Measurements from ENCODE around the gene RPUSD4.

DNA sequence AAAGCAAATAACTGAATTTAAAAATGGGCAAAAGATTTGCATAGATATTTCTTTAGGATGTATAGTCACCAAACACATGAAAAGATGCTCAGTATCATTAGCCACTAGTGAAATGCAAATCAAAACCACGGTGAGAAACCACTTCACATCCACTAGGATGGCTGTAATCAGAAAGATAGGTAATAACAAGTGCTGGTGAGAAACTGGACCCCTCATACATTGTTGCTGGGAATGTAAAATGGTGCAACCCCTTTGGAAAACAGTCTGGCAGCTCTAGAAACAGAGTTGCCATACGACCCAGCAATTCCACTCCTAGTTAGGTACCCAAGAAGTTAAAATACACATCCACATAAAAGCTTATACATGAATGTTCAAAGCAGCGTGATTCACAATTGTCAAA is 16.3 kb downstream of the RPUSD4 start:
- no peak for TF ChIP-seq POLR2AphosphoS5 (IDR thresholded peaks at IDR 0.05; ENCODE audit: control insufficient read depth, insufficient read depth, low read depth, low read length)
- no peak for TF ChIP-seq RB1 (IDR thresholded peaks at IDR 0.05; ENCODE audit: low read depth)
- no peak for TF ChIP-seq ZFP36 (IDR thresholded peaks at IDR 0.05; ENCODE audit: low read depth, low read length, partially characterized antibody)
- TF ChIP-seq, protein P1, sequence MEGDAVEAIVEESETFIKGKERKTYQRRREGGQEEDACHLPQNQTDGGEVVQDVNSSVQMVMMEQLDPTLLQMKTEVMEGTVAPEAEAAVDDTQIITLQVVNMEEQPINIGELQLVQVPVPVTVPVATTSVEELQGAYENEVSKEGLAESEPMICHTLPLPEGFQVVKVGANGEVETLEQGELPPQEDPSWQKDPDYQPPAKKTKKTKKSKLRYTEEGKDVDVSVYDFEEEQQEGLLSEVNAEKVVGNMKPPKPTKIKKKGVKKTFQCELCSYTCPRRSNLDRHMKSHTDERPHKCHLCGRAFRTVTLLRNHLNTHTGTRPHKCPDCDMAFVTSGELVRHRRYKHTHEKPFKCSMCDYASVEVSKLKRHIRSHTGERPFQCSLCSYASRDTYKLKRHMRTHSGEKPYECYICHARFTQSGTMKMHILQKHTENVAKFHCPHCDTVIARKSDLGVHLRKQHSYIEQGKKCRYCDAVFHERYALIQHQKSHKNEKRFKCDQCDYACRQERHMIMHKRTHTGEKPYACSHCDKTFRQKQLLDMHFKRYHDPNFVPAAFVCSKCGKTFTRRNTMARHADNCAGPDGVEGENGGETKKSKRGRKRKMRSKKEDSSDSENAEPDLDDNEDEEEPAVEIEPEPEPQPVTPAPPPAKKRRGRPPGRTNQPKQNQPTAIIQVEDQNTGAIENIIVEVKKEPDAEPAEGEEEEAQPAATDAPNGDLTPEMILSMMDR (IDR thresholded peaks at IDR 0.05 in 2 of 3, conservative IDR thresholded peaks at IDR 0.05 in 1 of 3; ENCODE audit: insufficient read depth in 2 of 3, low read depth in 1 of 3, low read length in 3 of 3) = no peak
- no peak for TF ChIP-seq ZBTB7A (IDR thresholded peaks at IDR 0.05; ENCODE audit: borderline replicate concordance, control insufficient read depth, low read depth, low read length)
- TF ChIP-seq EP300 (IDR thresholded peaks at IDR 0.05; ENCODE audit: low read length) = no peak
- no peak for TF ChIP-seq TARDBP (IDR thresholded peaks at IDR 0.05)
- TF ChIP-seq POLR2A (conservative IDR thresholded peaks at IDR 0.05) = no peak
- TF ChIP-seq, protein P2, sequence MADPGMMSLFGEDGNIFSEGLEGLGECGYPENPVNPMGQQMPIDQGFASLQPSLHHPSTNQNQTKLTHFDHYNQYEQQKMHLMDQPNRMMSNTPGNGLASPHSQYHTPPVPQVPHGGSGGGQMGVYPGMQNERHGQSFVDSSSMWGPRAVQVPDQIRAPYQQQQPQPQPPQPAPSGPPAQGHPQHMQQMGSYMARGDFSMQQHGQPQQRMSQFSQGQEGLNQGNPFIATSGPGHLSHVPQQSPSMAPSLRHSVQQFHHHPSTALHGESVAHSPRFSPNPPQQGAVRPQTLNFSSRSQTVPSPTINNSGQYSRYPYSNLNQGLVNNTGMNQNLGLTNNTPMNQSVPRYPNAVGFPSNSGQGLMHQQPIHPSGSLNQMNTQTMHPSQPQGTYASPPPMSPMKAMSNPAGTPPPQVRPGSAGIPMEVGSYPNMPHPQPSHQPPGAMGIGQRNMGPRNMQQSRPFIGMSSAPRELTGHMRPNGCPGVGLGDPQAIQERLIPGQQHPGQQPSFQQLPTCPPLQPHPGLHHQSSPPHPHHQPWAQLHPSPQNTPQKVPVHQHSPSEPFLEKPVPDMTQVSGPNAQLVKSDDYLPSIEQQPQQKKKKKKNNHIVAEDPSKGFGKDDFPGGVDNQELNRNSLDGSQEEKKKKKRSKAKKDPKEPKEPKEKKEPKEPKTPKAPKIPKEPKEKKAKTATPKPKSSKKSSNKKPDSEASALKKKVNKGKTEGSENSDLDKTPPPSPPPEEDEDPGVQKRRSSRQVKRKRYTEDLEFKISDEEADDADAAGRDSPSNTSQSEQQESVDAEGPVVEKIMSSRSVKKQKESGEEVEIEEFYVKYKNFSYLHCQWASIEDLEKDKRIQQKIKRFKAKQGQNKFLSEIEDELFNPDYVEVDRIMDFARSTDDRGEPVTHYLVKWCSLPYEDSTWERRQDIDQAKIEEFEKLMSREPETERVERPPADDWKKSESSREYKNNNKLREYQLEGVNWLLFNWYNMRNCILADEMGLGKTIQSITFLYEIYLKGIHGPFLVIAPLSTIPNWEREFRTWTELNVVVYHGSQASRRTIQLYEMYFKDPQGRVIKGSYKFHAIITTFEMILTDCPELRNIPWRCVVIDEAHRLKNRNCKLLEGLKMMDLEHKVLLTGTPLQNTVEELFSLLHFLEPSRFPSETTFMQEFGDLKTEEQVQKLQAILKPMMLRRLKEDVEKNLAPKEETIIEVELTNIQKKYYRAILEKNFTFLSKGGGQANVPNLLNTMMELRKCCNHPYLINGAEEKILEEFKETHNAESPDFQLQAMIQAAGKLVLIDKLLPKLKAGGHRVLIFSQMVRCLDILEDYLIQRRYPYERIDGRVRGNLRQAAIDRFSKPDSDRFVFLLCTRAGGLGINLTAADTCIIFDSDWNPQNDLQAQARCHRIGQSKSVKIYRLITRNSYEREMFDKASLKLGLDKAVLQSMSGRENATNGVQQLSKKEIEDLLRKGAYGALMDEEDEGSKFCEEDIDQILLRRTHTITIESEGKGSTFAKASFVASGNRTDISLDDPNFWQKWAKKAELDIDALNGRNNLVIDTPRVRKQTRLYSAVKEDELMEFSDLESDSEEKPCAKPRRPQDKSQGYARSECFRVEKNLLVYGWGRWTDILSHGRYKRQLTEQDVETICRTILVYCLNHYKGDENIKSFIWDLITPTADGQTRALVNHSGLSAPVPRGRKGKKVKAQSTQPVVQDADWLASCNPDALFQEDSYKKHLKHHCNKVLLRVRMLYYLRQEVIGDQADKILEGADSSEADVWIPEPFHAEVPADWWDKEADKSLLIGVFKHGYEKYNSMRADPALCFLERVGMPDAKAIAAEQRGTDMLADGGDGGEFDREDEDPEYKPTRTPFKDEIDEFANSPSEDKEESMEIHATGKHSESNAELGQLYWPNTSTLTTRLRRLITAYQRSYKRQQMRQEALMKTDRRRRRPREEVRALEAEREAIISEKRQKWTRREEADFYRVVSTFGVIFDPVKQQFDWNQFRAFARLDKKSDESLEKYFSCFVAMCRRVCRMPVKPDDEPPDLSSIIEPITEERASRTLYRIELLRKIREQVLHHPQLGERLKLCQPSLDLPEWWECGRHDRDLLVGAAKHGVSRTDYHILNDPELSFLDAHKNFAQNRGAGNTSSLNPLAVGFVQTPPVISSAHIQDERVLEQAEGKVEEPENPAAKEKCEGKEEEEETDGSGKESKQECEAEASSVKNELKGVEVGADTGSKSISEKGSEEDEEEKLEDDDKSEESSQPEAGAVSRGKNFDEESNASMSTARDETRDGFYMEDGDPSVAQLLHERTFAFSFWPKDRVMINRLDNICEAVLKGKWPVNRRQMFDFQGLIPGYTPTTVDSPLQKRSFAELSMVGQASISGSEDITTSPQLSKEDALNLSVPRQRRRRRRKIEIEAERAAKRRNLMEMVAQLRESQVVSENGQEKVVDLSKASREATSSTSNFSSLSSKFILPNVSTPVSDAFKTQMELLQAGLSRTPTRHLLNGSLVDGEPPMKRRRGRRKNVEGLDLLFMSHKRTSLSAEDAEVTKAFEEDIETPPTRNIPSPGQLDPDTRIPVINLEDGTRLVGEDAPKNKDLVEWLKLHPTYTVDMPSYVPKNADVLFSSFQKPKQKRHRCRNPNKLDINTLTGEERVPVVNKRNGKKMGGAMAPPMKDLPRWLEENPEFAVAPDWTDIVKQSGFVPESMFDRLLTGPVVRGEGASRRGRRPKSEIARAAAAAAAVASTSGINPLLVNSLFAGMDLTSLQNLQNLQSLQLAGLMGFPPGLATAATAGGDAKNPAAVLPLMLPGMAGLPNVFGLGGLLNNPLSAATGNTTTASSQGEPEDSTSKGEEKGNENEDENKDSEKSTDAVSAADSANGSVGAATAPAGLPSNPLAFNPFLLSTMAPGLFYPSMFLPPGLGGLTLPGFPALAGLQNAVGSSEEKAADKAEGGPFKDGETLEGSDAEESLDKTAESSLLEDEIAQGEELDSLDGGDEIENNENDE (IDR thresholded peaks at IDR 0.05; ENCODE audit: low read depth, low read length) = no peak
- TF ChIP-seq ZNF766 (CRISPR knock-in tag; conservative IDR thresholded peaks at IDR 0.05) = no peak
- TF ChIP-seq ZNF444 (CRISPR knock-in tag; IDR thresholded peaks at IDR 0.05) = no peak
- TF ChIP-seq FOXK1 (CRISPR knock-in tag; IDR thresholded peaks at IDR 0.05; ENCODE audit: borderline replicate concordance) = no peak
- no peak for TF ChIP-seq MYC (IDR thresholded peaks at IDR 0.05; ENCODE audit: low read depth, low read length)
- no peak for TF ChIP-seq MYC (CRISPR knock-in tag; IDR thresholded peaks at IDR 0.05; ENCODE audit: borderline replicate concordance, low read depth)
- TF ChIP-seq, protein P3, sequence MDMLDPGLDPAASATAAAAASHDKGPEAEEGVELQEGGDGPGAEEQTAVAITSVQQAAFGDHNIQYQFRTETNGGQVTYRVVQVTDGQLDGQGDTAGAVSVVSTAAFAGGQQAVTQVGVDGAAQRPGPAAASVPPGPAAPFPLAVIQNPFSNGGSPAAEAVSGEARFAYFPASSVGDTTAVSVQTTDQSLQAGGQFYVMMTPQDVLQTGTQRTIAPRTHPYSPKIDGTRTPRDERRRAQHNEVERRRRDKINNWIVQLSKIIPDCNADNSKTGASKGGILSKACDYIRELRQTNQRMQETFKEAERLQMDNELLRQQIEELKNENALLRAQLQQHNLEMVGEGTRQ (CRISPR knock-in tag; IDR thresholded peaks at IDR 0.05) = no peak

All from K562 (cell line).